Right lobe of liver (tissue), 6 donors: Measurements from ENCODE around the gene DES. TPM values are rescaled to one million over a fixed set of nuclear protein-coding genes. Genes with fewer than 3 reads are reported as not detected.

Experiments used
- ATAC-seq, 4 donors: fragments of 200-7000 bp; cut with Tn5 transposase; one replicate each; pipeline ENCODE4 v1.9.1; 2020; ENCODE audit warnings: mild to moderate bottlenecking in 4 of 4, moderate library complexity in 4 of 4
- DNase-seq, 3 donors: peaks; one replicate each; pipeline ENCODE4 v3.0.0-alpha.2; 2020
- H3K27ac ChIP-seq, 3 donors: fragments of 200-600 bp; one replicate each; pipeline ENCODE4 v1.8.0; 2022
- H3K27me3 ChIP-seq, 2 donors: fragments of 200-600 bp; one replicate each; pipeline ENCODE4 v1.8.0; 2022
- H3K36me3 ChIP-seq, 4 donors: fragments of 200-600 bp; sonication (generic) in 1 of 4; one replicate each; pipeline versions ENCODE4 v1.5.1 to v1.8.0; 2017 to 2022; ENCODE audit warnings: control low read depth in 1 of 4
- H3K4me1 ChIP-seq, 4 donors: fragments of 200-600 bp; sonication (generic) in 1 of 4; one replicate each; pipeline versions ENCODE4 v1.5.1 to v1.8.0; 2017 to 2022; ENCODE audit warnings: control low read depth in 1 of 4
- H3K4me3 ChIP-seq, 3 donors: fragments of 200-600 bp; one replicate each; pipeline ENCODE4 v1.8.0; 2022
- H3K9me3 ChIP-seq, 4 donors: fragments of 200-600 bp; sonication (generic) in 1 of 4; one replicate each; pipeline versions ENCODE4 v1.5.1 to v1.8.0; 2017 to 2022; ENCODE audit warnings: control low read depth in 1 of 4
- POLR2A ChIP-seq: fragments of 450-650 bp; IDR thresholded peaks from one replicate; pipeline ENCODE4 v1.6.1; 2017; ENCODE audit warnings: antibody characterized with exemption, mild to moderate bottlenecking
- WGBS: methylation state at CpG from one replicate; pipeline ENCODE4 v1.1.6; 2018; ENCODE audit warnings: low coverage, low lambda C conversion rate; ENCODE audit not compliant: insufficient coverage; ENCODE audit errors: missing lambda C conversion rate; 5-methylcytosine and 5-hydroxymethylcytosine counted together
- intact Hi-C, 2 donors: fragments of 100-400 bp; cut with DNase I; formaldehyde crosslinking; loops; one replicate each; pipeline versions ENCODE4 v1.11.2 to v1.14.1; 2022
- total RNA-seq, 6 experiments: library from RNA; depleted of rRNA in 2 of 6; stranded (reverse); fragments of >200 nt in 2 of 6; fragmentation: NEBNext Ultra II Directional in 3 of 6; extraction: Animal tissue kit (Norgen Biotek cat#: 25700) in 3 of 6; gene quantifications; one replicate each; pipeline versions ENCODE4 v1.1.0 to v1.2.4, GENCODE V29; 2016 to 2023
- TF ChIP-seq, protein P1 (sequence below), 4 donors: fragments of 200-600 bp in 3 of 4; fragments of 450-650 bp in 1 of 4; IDR thresholded peaks; one replicate each; pipeline versions ENCODE4 v1.5.1 to v1.8.0; 2016 to 2022; ENCODE audit warnings: antibody characterized with exemption in 4 of 4, mild to moderate bottlenecking in 2 of 4
- donor health status: DM: no; HTN: yes; CAD: no.
- donor health status: DM: no; HTN: no; CAD: no.
- donor health status: DM: no; HTN: no; CAD: no.
- donor health status: DM: no; HTN: yes; CAD: no.
- donor health status: DM: no; HTN: yes; CAD: no.

Gene DES
- total RNA-seq, 6 experiments from 2014 or later = 1.2 to 25.6 (median 2.5) TPM

DNA sequence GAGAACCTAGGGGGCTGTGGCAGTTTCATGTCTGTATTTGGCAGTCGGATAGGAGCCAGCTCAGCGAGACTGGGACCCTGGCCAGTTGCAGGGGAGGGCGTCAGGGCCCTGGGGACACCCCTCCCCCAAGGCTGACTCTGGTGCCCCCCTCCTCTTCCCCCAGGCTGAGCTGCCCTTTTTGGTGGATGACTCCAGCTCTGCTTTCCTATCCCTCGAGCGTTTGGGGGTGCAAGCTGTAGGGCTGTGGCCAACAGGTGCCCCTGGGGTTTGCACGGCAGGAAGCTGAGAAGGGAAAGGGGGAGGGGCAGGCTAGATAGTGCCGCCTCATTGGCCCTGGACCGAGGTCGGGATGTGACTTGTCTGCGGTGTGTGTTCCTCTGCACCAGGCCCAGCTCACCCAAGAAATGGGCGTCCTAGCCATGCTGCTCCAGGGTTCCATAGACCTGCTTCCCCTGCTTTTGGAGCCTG lies 42.9 kb downstream of the DES start:
- 3% methylated on average over 5 of the region's 11 CpGs for WGBS
- no peak for ATAC-seq
- H3K4me1 ChIP-seq = no peaks in the 10 kb centered on the region
- no peak for DNase-seq
- no peaks in the 10 kb centered on the region for H3K27me3 ChIP-seq
- no peaks in the 10 kb centered on the region for H3K9me3 ChIP-seq
- TF ChIP-seq, protein P1, sequence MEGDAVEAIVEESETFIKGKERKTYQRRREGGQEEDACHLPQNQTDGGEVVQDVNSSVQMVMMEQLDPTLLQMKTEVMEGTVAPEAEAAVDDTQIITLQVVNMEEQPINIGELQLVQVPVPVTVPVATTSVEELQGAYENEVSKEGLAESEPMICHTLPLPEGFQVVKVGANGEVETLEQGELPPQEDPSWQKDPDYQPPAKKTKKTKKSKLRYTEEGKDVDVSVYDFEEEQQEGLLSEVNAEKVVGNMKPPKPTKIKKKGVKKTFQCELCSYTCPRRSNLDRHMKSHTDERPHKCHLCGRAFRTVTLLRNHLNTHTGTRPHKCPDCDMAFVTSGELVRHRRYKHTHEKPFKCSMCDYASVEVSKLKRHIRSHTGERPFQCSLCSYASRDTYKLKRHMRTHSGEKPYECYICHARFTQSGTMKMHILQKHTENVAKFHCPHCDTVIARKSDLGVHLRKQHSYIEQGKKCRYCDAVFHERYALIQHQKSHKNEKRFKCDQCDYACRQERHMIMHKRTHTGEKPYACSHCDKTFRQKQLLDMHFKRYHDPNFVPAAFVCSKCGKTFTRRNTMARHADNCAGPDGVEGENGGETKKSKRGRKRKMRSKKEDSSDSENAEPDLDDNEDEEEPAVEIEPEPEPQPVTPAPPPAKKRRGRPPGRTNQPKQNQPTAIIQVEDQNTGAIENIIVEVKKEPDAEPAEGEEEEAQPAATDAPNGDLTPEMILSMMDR (IDR thresholded peaks at IDR 0.05) = no peak
- no peak for TF ChIP-seq POLR2A
- no peak overlapping the region for H3K27ac ChIP-seq
- H3K36me3 ChIP-seq = no peaks in the 10 kb centered on the region
- intact Hi-C loops = no loop called here
- no peak overlapping the region for H3K4me3 ChIP-seq

DNA sequence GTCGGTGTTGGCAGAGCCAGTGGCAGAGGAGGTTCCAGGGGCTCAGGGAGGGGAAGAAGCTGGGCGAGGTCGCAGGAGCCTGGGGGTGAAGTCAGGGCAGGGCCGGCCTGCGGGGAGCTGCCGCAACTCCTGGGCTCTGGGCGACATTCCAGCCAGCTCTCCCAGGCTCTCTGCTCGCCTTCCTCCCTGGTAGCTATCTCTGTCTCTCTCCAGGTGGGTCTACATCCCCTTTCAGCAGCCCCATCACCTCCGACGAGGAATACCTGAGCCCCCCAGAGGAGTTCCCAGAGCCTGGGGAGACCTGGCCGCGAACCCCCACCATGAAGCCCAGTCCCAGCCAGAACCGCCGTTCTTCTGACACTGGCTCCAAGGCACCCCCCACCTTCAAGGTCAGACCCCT lies 43.5 kb downstream of the DES start:
- no peaks in the 10 kb centered on the region for H3K36me3 ChIP-seq
- intact Hi-C loops = no loop called here
- no peaks in the 10 kb centered on the region for H3K27me3 ChIP-seq
- no peak for ATAC-seq
- no peak overlapping the region for H3K4me3 ChIP-seq
- no CpG with 5 or more reads among the region's 14 CpGs for WGBS
- no peaks in the 10 kb centered on the region for H3K4me1 ChIP-seq
- no peak for DNase-seq
- H3K9me3 ChIP-seq = no peaks in the 10 kb centered on the region
- no peak overlapping the region for H3K27ac ChIP-seq
- no peak for TF ChIP-seq POLR2A
- TF ChIP-seq, protein P1 (IDR thresholded peaks at IDR 0.05) = no peak

DNA sequence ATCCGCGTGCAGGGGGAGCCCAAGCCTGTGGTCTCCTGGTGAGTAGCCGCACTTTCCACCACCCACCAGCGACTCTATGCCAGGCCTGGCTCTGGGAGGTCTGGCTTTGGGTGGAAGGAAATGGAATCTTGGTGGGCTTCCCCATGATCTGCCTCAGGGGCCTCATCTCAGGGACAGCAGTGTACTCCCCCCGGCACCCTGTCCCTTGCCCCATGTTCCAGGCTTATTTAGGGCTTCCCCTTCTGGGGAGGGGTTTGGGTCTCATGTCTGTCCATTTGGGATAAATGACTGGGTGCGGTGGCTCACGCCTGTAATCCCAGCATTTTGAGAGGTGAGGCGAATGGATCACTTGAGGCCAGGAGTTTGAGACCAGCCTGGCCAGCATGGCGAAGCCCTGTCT lies 44.2 kb downstream of the DES start:
- no peak overlapping the region for H3K4me3 ChIP-seq
- no peaks in the 10 kb centered on the region for H3K9me3 ChIP-seq
- intact Hi-C loops = no loop called here
- TF ChIP-seq, protein P1 (IDR thresholded peaks at IDR 0.05) = no peak
- no peak for TF ChIP-seq POLR2A
- H3K4me1 ChIP-seq = no peaks in the 10 kb centered on the region
- H3K27me3 ChIP-seq = no peaks in the 10 kb centered on the region
- no peak overlapping the region for H3K27ac ChIP-seq
- DNase-seq = no peak
- WGBS = 97% methylated on average over 4 of the region's 9 CpGs
- no peaks in the 10 kb centered on the region for H3K36me3 ChIP-seq
- no peak for ATAC-seq

DNA sequence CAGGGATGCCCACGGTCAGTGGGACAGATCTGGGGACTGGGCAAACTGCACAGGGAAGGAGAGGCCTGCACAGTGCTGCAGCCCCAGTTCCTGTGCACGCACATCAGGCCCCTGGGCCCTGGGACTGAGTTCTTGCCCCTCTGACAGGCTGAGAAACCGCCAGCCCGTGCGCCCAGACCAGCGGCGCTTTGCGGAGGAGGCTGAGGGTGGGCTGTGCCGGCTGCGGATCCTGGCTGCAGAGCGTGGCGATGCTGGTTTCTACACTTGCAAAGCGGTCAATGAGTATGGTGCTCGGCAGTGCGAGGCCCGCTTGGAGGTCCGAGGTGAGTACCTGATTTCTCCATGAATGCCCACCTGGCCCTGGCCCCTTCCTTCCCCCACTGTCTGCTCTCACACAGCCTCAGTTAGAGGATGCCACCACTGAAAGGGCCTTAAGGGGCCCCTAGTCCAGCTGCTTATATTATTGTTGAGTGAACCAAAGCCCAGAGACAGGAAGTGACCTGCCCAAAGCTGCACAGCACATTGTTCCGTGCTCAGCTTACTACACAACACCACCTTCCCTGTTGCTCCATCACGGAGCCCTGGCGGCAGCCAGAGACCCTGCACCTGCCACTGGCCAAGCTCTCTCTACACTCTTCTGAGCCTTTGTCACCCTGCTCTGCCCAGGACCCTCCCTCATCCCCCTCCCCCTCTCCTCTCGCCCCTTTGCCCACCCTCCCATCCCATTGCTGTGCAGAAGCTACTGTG lies 46.3 kb downstream of the DES start:
- TF ChIP-seq, protein P1 (IDR thresholded peaks at IDR 0.05) = no peak
- TF ChIP-seq POLR2A = no peak
- H3K27ac ChIP-seq = no peak overlapping the region
- WGBS = 54% methylated on average over 3 of the region's 21 CpGs
- DNase-seq (peak in 1 of 3 donors; percentile 42), ATAC-seq (no peak)
- no peaks in the 10 kb centered on the region for H3K9me3 ChIP-seq
- no peaks in the 10 kb centered on the region for H3K4me1 ChIP-seq
- H3K4me3 ChIP-seq = no peak overlapping the region
- no peaks in the 10 kb centered on the region for H3K27me3 ChIP-seq
- intact Hi-C loops = no loop called here
- no peaks in the 10 kb centered on the region for H3K36me3 ChIP-seq
